AG04449 (cell line): Measurements from ENCODE around the gene FAM83C.

Experiments
- CTCF ChIA-PET: fragments of 350-600 bp; formaldehyde crosslinking; extraction: SDS; loops from one replicate; lab custom pipeline; 2021; ENCODE audit warnings: antibody characterized with exemption; lab: Yijun Ruan, JAX
- POLR2A ChIA-PET: fragments of 400-600, 350-600 bp; formaldehyde crosslinking; extraction: SDS; loops from one replicate; lab custom pipeline; 2020; ENCODE audit warnings: antibody characterized with exemption, inconsistent platforms; lab: Yijun Ruan, JAX
- DNase-seq: peaks from one replicate; pipeline ENCODE4 v3.0.0-alpha.2; 2010; ENCODE audit warnings: low read depth, low spot score
- H3K4me3 ChIP-seq: 2 replicates; pipeline ENCODE4 v1.5.1; 2011; ENCODE audit warnings: low read depth, mild to moderate bottlenecking, control low read depth, low read length
- CTCF ChIP-seq: IDR thresholded peaks from one replicate; pipeline ENCODE4 v1.5.1; 2011; ENCODE audit warnings: mild to moderate bottlenecking, moderate library complexity, low read length, control low read depth, inconsistent platforms; ENCODE audit not compliant: insufficient read depth; ENCODE audit errors: missing control alignments

FAM83C gene

GRCh38 chr20:35243986-35244385 lies 48.2 kb downstream of the FAM83C start:
- no peak for TF ChIP-seq CTCF
- ChIA-PET POLR2A (no interaction called here), CTCF (interaction anchor here (0.9 to 1.7 kb wide), 3 partner anchors 10 to 35 kb away, joined by 3 to 6 read pairs (median 3); no protein-coding TSS in a partner anchor)
- DNase-seq = no peak
- no peak overlapping the region for H3K4me3 ChIP-seq

- ChIA-PET POLR2A (no interaction called here), CTCF (no interaction called here)
- no peak overlapping the region for H3K4me3 ChIP-seq
- TF ChIP-seq CTCF = no peak
- DNase-seq = no peak
Observed at GRCh38 chr20:35243317-35243716, 48.9 kb downstream of the FAM83C start.

GRCh38 chr20:35240811-35241293 lies 51.4 kb downstream of the FAM83C start:
- no peak overlapping the region for H3K4me3 ChIP-seq
- CTCF ChIA-PET = interaction anchor here (0.8 to 1.3 kb wide), 4 partner anchors 8 to 148 kb away, joined by 3 to 4 read pairs (median 4); partner anchors contain the start of gene TRPC4AP
- no peak for TF ChIP-seq CTCF
- POLR2A ChIA-PET = no interaction called here
- DNase-seq = no peak

- POLR2A ChIA-PET = no interaction called here
- no peak for TF ChIP-seq CTCF
- CTCF ChIA-PET = interaction anchor here (0.8 to 1.3 kb wide), 5 partner anchors 9 to 144 kb away, joined by 3 to 5 read pairs (median 3); no protein-coding TSS in a partner anchor
- no peak overlapping the region for H3K4me3 ChIP-seq
- DNase-seq = no peak
Observed at GRCh38 chr20:35240083-35240810, 52.0 kb downstream of the FAM83C start.

GRCh38 chr20:35238735-35239134 lies 53.5 kb downstream of the FAM83C start:
- no peak for TF ChIP-seq CTCF
- no peak for DNase-seq
- POLR2A ChIA-PET = no interaction called here
- no peak overlapping the region for H3K4me3 ChIP-seq
- CTCF ChIA-PET = no interaction called here

GRCh38 chr20:35238170-35238569 lies 54.1 kb downstream of the FAM83C start:
- DNase-seq = no peak
- no peak for TF ChIP-seq CTCF
- POLR2A ChIA-PET = no interaction called here
- H3K4me3 ChIP-seq = no peak overlapping the region
- CTCF ChIA-PET = no interaction called here
